NCI-H510A treated with DMSO at 0.1 percent for 48 hours (cell line): ENCODE results near the gene EEA1.
A peak's percentile ranks its signal among the peaks of the same experiment; 100 is the strongest.

Experiments used
- DNase-seq: peaks from one replicate; lab custom pipeline; 2025; lab: John Stamatoyannopoulos, UW

The EEA1 gene

GRCh38 chr12:92747151-92747550, 181.9 kb downstream of the EEA1 start:
- no peak for DNase-seq

GRCh38 chr12:92745856-92746550, 183.1 kb downstream of the EEA1 start:
- DNase-seq = no peak

- DNase-seq = no peak
Measured at GRCh38 chr12:92743026-92743425, 186.1 kb downstream of the EEA1 start.

DNA sequence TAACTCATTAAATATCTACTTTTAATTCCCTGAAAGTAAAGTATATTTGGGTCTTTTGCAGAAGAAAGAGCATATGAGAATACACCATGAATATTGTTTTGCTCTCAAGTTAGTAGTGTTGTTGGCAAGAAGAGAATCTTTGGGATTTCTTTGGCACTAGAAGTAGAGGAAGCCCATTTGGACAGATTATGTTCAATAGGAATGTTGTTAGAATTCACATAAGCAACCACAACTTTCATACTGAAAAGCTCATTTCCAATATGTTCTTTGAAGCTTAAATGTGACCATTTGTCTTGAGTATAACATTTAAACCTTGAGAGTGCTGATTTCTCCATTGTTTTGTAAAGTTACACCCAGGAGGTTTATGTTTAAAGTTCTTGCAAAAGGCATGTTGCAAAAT, 188.7 kb downstream of the EEA1 start:
- no peak for DNase-seq

DNA sequence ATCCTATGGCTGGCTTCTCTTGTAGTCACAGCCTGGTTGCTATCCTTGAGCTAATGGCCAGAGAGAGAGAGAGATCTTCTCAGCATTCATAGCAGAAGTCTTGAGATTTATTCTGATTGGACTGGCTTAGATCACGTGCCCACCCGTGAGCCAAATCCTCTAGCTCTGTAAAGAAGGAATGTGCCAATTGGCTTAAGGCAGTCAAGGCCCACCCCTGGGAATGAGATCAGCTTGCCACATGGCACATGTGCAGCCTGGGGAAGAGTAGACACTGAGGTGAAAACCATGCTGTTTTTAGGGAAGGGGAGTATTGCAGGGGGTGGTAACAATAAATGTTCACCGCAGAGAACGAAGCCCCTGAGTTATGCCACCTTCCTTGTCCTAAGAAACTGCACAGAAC, 190.0 kb downstream of the EEA1 start:
- DNase-seq = no peak

- DNase-seq = no peak
Measured at GRCh38 chr12:92737855-92738850, 190.9 kb downstream of the EEA1 start.

- no peak for DNase-seq
Measured at GRCh38 chr12:92736605-92737004, 192.5 kb downstream of the EEA1 start.

GRCh38 chr12:92735131-92735721, 193.9 kb downstream of the EEA1 start:
- DNase-seq = peak; percentile 73

DNA sequence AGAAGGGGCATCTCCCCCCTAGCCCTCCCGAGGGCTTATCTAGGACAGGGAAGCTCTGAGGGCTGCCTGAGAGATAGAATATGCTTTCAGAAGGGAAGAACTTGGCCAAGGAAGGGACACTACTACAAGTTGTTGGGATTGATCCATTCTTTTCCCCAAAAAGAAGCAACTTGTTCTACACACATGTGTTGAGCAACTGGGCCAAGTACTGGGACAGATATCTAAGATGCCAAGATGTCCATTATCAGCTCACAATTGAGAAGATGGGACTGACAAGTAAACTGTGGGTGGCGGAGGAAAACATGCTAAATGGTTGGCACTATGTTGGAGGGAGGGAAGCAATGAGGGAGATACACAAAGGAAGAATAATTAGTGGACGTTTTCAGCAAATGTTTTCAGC, 195.4 kb downstream of the EEA1 start:
- DNase-seq = no peak

DNA sequence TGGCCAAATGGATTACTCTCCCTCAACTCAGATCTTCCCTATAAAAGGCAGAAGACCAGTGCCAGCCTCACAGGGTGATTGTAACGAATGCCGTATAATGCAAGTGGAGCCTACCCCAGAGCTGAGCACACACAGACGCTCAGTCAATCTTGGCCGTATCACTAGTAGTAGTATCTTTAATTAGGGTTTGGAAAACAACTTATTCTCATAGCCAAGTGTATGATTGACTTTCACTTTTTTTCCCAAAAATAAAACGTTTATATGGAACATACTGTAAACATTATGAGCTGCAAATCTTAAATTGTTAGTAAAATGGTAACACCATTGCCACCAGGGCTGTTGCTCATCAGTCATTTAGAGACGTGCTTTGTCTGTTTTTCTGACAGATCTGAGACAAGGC, 195.9 kb downstream of the EEA1 start:
- DNase-seq = no peak

- no peak for DNase-seq
Measured at GRCh38 chr12:92732716-92733115, 196.4 kb downstream of the EEA1 start.

DNA sequence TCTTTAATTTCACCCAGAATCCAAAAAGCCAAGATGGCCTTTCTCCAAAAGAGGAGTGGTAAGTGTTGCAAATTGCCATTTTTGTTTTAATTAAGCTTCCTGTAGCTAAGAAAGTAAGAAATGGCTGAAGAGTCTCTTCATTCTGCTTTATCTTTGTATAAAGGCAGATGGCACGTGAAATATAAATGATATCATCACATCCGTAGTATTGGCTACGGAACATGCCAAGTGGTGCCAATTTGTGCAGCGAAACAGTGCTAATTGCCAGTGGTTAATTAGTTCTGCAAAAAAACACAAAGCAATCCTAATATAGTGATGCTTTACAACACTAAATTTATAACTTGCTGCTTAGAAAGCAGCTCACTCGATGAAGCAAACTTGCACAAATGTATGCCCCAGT, 196.9 kb downstream of the EEA1 start:
- no peak for DNase-seq

GRCh38 chr12:92730758-92731157, 198.3 kb downstream of the EEA1 start:
- no peak for DNase-seq

- DNase-seq = no peak
Measured at GRCh38 chr12:92729773-92730305, 199.3 kb downstream of the EEA1 start.

DNA sequence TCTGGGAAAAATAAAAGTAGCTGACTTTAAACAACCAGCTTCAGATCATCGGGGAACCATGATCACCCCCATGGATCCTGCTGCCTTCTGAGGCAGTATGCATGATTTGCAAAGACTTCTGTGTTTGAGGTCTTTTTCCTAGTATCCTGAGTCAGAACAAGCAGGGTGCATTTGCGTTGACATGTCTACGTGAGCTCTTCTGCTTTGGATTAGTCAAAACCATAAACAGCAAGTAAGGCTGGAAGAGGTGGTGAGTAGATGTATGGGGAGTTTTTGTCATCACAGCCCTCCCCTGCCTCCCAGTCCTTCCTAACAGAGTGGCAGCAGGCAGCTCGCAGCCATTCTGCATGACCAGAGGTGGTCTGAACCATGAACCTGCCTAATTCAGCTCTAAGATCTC, 202.2 kb downstream of the EEA1 start:
- DNase-seq = no peak

- DNase-seq = no peak
Measured at GRCh38 chr12:92722897-92723296, 206.2 kb downstream of the EEA1 start.

GRCh38 chr12:92721656-92722055, 207.4 kb downstream of the EEA1 start:
- DNase-seq = no peak

DNA sequence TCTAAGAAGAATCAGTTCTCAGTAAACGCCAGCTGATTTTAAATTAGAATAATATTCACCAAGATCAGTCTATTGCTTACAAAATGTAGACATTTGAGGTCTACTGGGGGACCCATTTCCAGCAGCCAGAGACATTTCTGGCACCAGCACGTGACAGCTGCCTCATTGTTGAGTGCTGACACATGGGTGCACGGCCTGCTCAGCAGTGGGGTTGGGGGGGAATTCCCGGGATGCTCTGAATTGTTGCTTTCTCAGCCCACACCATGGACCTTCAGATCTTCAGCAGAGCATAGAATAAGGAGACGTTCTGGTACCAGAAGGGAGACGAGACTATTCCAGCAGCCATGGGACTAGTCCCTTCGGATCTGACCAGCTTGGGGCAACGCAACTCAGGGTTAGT, 208.0 kb downstream of the EEA1 start:
- DNase-seq = no peak
